Islet precursor cell (in vitro differentiated cells): ENCODE data around the gene NCBP2L.
A peak's percentile ranks its signal among the peaks of the same experiment; 100 is the strongest.

Source experiments
- DNase-seq: peaks from one replicate; pipeline ENCODE4 v3.0.0-alpha.2; 2018

Gene NCBP2L

DNA sequence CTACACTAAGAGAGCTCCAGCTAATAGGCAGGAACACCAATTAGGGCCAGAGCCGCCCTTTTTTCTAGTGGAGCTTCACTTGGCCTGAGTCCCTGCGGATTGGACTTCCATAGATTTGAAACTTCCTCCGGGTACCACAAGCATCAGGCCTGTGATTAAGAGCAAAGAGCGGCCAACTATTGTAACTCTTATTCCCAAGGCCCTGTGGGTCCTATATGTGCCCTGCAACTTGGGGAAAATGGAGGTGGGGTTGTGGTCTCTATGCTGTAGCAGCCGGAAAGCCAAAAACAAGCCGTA, at the start of gene NCBP2L:
NCBP2L (plus strand) TSS at position 198 of the 297 bp plus-strand sequence. CDS start 16,488 bp downstream, outside the sequence.
- no peak for DNase-seq

DNA sequence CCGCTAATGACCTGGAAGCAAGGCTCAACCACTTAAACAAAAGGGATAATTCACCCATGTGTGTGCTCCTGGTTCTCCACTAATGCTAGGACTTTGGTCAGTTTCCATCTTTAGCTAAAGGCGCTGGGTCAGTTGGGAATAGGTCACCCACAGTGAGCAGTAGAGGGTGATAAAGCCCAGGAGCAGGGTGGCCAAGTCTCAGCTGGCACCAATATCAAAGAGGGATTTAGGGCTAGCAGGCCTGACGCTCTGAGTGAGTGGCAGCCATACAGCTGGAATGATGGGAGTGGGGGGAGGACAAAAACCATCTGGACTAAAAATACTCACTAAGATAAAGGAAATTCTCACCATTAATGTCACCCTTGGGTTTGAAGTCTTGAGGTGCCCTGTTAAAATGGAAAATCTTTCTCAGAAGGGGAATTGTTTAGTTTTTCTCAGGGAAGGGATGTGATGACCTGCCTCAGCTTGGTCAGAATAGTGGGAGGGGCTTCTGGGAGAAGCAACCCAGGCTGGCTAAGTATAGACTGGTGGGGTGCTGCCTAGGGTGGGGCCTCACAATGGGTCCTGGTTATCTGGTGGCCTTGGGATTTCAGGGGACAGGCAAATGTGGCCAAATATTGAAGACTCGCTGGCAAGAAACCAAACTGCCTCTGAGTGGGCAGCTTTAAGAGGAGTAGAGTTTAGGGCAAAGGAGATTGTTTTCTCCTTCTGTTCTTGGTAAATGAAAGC, 49.0 kb upstream of the NCBP2L start:
- DNase-seq, result no peak

DNA sequence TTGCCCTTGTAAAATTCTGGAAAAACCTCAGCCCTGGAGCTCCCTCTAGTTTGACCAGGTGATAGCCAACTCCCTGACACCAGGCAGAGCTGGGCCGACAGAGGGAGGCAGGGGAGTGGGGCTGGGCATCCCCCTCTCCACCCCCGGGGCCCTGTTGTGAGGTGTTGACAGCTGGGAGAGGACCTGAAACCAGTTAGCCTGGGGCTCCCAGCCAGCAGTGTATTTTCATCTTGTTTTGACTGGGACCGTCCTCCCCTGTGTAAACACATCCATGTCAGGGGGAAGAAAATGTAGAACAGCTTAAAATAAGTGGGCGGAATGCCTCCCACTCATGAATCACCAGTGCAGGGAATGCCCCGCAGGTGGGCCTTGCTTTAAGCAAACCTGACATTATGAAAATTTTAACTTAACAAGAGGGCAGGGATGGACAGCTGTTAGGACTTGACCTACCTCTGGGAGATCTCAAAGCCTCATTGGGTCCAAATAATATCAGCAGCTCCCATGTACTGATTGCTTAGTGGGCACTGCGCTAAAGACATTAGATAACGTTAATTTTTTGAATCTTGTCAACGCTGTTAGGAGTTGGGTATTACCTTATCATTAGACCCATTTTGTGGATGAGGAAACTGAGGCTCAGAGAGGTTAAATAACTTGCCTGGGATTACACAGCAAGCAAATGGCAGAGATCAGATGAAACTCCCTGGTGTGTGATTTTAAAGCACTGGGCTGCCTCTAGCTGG, 47.8 kb upstream of the NCBP2L start:
- DNase-seq, result peak; percentile 83

DNA sequence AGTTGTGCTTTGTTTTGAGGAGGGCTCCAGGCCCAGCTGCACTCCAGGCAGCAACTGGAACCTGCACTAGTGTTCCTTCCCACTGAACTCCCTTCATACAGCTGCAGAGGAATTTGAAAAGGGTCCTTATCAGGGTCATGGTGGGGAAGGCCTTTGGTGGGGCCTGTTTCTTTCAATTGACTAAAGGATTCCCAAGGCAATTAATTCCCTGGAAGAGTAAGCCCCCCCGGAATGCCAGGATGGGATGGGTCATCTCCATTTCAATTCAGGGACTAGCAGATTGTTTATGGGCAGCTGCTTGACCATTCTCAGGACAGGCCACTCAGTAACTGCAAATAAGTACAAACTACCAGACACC, 47.3 kb upstream of the NCBP2L start:
- DNase-seq, result no peak

DNA sequence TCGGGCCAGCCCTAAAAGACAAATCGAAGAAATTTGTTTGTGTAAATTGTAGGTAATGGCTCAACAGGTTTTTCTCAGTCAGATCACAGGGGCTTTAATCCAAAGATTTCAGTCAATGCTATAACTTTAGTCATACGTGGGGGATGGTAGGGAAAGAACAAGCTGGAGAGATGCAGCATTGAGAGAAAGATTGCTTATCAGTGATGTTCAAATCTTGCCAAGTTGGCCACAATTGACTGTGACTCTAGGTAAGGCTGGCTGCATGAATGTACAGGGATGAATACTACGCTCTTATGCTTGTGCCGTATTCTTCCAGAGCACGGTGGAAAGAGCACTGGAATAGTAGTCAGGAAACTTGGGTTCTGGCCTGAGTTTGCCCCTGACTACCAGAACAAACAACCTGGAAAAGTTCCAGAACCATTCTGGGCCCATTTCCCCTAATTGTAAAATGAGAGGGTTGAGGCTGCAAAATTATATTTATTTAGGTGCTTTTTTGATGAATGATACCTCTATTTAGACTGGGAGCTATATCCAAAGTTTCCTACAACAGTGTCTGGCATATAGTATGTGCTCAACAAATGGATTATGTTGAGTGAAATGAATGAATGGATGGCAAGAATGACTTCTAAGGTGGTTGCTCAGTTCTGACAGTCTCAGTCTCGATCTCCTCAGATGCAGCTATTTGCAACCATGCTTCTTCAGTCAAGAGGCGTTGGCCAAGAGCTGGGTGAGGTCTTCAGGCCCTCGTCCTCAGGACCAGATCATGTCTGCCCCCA, 46.4 kb upstream of the NCBP2L start:
- DNase-seq, result no peak

DNA sequence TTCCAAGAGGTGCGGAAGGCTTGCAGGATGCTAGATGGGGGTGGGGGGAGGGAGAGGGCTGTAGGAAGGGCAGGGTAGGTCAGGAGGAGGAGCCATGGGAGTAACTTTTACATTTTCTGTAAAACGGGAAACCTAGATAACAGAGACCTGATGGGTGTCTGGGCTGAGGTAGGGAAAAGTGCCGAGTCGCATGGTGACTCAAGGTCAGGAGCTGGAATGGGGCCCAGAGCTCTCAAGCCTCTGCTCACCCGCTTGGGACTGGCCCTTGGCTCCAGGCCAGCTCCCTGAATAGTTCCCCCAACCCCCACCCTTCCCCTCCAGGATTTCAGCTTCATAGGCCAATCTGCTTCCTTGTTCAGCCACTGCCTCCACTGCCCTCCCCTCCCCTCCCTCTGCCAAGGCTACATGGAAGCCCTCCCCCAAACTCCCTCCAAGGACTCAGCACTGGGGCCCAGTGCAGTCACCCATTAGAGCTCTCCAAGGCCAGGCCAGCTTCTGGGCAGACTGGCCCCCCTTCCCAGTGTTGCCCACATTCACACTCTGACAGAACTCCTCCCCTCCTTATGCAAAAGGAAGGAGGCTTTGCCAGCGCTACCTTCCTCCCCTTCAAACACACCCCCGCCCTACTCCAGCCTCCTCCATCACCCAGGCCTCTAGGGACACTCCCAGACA, 45.6 kb upstream of the NCBP2L start:
- DNase-seq, result peak; percentile 83

DNA sequence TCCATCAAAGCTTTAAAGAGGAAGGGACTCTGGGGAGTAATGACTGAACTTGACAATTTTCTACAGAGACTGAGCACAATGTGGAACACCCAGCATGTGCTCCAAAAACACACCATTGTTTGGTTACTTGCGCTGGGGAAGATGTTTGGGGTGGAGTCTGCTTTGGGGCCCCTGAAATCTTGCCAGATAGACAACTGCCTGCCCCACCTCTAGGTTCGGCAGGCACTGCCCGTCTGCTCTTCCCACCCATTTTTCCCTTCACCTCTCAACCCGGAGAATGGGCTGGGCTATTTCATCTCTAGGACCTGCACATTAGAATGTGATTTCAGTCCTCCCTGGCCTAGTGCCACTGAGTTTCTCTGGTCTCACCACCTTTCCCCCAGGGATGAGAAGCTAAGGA, 43.8 kb upstream of the NCBP2L start:
- no peak for DNase-seq

DNA sequence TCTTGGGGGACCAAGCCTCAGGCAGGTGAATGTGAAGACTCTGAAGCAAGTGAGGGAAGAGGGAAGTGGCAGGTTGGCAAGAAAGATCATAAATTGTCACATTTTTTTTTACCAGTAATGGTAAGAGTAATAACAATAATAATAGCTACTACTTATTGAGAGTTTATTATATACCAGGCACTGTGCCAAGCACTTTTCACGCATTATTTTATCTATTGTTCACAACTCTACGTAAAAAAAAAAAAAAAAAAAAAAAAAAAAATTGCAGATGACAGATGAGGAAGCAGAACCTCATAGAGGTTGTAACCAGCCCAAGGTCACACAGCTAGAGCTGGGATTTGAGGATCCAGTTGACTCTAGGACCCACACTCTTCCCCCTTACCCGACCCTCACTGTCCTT, 42.9 kb upstream of the NCBP2L start:
- DNase-seq, result no peak

DNA sequence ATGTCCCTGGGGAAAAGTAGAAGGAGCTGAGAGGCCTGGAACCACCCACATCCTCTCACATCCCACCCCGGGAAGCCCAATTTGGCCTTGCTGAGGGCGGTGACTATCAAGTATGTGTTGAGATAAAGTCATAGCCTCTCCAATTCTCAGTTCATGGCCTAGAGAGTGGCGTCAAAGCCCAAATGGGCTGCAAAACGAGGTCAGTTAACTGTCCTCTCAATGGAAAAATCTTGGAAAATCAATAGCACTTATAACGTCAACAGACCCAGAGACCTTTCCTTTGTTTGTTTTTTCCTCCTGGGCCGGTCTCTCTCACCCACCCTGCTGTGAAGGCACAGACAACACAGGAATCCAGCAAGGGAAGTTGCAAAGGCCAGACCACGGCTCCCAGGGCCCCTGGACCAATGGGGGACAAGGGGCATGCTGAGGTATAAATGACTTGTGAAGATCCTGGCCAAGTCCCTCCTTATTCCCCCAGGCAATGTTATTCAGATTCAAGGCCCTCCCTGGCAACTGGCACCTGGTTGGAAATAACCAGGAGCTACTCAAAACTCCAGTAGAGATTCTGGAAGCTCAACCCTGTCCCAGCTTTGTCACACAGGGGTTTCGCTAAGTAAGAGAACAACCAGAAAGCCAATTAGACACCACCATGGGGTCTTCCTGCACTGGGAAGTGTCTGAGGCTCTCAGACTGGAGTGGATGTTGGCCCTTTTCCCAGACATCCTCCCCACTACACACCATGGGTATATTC, 40.6 kb upstream of the NCBP2L start:
- DNase-seq, result peak; percentile 81

DNA sequence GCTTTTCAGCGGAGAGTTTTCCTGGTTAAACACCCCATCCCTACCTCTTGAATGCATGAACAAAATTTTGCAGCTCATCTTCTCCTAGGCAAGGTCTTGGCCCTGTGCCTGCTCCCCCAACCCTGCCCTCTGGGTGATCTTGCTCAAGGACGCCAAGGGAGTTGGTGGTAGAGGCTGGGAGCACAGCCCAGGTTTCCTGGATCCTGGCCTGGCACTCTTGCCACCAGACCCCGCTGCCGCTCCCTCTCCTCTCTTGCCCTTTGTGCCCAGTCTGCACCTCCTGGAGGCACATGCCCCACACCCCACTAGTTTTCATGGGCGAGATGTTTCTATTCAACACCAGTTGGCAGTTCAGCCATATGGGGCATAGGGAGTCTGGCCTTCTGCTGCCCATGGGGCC, 39.3 kb upstream of the NCBP2L start:
- DNase-seq, result no peak

DNA sequence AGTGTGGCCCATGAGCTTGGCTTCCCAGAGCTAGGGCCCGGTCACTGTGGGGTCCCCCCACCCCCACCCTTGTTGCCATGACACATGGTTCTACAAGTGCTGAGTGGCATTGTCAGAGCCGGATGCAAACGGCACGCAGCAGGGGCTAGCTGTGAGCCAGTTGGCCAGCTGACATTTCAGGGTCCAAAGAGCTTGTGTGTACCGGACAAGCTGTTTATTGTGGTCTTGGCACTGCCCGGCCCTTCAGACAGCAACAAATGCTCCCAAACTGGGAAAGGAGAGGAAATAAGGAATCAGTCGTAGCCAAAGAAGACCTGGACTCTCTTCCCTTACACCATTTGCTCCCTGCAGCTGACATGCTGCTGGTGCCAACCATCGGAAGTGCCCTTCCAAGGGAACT, 38.8 kb upstream of the NCBP2L start:
- DNase-seq, result no peak

DNA sequence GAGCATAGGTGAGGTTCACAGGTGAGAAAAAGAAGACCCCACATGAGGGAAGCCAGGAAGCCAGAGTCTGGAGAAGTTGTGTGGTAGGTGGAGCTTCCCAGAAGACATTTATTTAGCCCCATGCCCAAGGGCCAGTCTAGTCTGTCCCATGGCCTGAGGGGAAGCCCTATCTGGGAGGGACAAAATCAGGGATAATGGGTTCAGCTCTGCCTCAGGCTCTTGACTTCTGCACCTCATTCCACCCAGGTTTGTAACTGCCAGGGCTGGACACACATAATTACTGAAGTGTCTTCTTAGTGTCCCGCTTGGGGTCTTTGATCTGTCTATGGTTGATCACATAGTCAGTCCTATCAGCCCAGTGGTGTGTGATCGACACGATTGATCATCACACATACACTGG, 38.0 kb upstream of the NCBP2L start:
- no peak for DNase-seq

DNA sequence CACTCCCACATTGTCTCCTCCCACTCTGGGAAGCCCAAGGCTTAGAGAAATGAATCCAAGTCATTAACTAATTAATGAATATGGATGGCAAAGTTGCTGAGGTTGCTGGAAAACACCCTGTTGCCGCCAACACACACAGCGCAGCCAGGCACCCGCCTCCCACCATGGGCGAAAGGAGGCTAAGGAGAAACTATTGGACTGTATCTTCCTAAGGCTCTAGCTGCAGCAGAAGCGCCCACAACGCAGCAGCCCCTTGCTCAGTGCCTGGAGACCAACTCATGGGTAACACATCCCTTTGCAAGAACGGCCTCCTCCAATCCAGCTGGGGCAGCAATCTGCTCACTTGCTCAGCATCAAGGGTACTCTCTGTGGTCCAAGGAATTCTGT, 36.1 kb upstream of the NCBP2L start:
- DNase-seq, result no peak

DNA sequence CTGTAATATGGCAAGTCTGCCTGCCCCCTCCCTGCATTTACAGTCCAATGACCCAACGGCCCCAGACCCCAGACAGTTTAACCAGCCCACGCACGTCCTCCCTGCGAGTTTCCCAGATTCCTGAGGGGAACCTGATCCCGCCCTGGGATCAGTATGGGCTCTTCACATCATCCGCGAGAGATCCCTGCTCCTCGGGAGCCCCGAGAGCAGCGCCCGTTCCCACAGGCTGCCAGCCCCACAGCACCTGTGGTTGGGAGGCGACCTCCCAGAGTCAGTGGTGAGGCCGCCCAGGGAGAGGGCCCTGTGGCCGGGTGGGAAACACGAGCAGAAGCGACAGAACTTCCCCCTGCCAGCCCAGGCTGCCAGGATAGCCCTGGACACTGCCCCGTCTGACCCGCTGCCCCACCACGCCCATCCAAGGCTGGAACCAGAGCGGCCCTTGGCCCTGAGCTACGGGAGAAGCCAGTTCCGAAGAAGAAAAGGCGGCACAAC, 34.8 kb upstream of the NCBP2L start:
- no peak for DNase-seq

DNA sequence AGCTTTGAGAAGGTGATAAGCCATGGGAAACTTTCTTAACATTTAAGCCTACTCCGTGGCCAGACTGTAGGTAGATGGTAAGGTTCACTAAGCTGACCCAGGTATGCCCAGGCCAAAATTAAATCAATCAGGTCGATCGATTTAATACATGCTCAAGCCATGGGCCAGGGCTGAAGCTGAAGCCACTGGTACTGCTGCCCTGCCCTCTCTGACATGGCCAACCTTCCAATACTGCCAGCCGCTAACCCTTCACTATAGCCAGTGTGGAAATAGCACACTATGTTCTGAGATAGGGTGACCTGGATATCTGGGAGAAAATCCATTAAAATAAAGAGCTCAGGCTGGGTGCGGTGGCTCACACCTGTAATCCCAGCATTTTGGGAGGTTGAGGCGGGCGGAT, 33.5 kb upstream of the NCBP2L start:
- DNase-seq, result no peak

DNA sequence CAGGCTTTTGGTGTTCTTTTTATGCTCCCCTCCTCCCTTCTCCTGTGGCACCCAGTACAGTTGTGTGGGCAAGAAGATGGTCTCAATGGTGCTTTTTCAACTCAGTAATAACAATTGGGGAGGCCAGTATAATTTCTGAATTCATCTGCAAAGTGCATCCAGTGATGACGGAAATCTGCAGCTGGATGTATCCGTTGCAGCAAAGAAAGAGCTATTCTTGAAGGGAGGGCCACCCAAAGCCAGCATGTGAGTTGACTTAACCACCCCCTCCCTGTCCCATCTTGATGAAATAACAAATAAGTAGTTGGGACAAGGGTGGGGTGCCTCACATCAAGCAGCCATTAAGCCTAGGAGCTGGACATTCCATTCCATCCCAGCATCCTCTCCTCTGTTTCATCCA, 32.7 kb upstream of the NCBP2L start:
- DNase-seq, result no peak

DNA sequence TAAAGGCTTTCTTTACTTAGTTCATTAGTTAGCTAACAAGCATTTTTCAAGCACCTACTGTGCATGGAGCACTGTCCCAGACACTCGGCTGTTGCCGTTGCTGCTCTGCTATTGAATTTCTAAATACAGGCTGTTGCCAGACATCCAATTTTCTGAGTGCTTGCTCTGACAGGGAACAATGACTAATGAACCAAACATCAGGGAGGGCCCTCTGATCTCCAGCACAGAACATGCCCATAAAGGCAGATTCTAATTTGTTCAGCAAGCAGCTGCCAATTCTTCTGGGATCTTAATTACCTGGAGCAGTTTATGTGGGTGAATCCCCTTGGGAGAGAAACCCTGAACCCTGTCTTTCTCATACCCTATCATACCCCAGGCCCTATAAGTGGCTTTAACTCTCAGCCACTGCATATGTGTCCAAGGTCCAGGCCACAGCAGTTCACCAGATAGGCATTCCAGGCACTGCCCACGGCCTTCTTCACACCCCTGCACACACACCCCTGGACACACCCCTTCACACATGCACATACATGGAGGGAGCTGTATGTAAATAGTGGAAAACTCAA, 29.9 kb upstream of the NCBP2L start:
- DNase-seq, result peak; percentile 89

DNA sequence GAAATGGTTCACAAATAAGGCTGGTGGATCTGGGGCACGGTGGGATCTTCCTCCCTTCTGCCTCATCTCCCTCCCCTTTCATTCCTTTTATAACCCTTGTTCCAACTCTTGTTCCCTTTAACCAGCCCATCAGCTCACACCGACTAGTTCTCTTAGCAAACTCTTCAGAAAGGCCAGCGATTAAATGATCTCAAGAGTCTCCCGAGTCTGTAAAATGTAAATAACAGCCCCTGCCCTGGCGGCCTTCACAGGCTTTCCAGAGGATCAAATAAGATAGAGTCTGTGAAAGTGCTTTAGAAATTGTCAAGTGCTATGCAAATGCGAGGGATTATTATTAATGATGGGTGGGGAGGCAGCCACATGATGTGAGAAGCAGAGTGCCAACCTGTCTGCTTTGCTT, 29.0 kb upstream of the NCBP2L start:
- DNase-seq, result no peak

DNA sequence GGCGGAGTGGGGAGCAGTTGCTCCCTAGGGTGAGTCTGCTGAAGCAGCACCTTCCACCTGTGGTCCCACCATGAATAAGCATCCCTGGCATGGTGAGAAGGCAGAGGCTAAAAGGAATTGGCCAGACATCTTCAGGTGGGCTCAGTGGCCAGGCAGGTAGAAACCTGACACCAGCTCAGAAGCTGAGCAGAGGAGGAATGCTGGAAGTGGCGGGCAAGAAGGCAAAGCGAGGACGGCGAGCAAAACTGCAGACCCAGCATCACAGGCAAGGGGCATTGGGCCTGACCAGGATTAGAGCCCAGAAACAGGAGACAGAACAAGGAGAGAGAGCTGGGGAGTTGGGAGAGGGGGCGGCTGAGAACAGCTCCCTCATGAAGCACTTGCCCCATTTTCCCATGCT, 27.3 kb upstream of the NCBP2L start:
- no peak for DNase-seq

DNA sequence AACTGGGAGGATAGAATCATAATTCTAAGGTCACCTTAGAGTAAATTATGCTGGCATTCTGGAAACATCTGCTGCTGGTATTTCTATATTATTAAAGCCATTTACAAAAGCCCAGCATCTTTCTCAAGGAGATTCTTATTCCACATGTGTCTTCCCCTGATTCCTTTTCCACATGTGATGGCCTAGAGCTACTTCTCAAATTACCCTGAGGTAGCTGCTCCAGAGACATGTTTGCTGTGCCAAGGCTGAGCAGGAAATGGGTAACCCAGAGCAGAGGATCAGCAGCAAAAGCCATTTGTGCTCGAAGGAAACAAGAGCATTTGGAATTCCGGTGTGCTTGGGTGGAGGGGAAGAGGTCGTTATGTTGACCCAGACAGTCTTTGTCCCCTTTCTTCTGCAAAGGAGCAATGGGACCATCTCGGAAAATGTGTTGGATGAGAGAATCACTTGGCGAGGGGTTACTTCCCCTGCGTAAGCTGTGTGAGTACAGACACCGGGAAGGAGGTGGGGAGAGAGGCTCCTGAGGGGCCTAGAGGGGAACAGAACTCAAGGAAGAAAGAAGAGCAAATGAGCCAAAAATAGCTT, 26.6 kb upstream of the NCBP2L start:
- DNase-seq, result no peak

DNA sequence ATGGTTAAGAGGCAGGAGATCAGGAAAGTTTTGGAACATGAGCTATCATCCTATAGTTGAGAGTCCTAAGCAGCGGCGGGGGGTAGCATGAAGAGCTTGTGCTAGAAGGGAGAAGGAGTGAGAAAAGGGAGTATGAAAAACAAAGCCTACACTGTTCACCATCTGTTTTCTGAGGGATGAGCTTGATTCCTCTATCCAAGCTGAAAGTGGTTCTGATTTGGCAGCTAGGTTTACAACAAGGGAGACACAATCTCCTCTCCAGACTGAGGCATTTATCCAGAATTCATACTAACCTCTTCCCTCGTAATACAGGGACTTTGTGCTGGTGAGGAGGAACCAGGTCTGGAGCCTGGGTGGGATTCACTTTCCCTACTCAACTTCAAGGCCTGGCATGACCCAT, 25.5 kb upstream of the NCBP2L start:
- DNase-seq, result no peak

DNA sequence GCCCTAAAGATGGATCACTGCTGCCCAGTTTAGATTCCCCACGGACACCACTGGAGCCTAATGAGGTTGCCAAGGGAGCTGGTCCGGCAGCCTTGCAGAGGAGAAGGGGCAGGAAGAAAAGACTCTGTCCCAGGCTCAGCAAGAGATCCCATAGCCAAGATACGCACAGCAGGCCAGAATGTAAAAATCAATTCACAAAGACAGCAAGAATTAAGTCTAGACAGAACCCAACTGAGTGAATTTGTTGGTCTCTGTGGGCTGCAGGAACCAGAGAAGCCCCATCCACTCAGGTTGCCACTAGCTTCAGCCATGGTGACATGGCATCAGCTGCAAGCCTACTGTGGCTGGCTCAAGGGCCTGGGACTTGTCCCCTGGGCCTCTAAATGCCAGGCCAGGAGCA, 24.8 kb upstream of the NCBP2L start:
- no peak for DNase-seq
